NCI-H2081 treated with DMSO at 0.1 percent for 48 hours (cell line): Measurements from ENCODE around the gene SYT8.

Experiments used
- DNase-seq: peaks from one replicate; lab custom pipeline; 2025; lab: John Stamatoyannopoulos, UW

Gene SYT8

DNA sequence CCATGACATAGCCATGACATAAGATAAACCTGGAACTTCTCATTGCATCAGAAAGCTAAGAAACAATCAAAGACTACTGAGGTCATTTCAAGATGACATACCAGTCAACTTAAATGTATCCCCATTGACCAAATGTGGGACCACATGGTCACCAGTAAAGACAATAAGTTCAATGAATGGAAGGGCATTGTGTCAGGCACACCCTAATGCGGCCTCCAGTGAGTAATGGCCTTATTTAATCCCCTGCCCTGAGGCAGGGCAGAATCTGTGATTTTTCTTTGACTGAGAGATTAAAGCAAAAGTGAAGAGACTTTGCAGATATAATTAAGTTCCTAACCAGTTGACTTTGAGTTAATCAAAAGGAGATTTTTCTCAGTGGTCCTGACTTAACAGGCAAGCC is 17.3 kb upstream of the SYT8 start:
- no peak for DNase-seq

DNA sequence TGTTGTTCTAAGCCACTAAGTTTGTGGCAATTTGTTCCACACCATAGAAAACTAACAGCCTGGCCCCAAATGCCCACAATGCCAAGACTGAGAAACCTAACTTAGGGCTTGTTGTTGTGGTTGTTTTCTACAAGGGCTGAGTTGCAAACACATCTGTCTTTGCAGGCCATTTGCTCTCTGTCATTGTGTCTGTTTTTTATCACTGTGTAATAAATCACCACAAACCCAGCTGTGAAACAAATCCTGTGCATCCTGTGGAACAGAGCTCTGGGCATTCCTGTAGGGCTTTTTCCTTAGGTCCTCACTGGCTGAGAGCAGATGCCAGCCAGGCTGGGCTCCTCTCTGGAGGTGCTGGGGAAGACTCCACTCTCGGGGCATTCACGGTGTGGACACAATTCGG is 15.7 kb upstream of the SYT8 start:
- DNase-seq: no peak

DNA sequence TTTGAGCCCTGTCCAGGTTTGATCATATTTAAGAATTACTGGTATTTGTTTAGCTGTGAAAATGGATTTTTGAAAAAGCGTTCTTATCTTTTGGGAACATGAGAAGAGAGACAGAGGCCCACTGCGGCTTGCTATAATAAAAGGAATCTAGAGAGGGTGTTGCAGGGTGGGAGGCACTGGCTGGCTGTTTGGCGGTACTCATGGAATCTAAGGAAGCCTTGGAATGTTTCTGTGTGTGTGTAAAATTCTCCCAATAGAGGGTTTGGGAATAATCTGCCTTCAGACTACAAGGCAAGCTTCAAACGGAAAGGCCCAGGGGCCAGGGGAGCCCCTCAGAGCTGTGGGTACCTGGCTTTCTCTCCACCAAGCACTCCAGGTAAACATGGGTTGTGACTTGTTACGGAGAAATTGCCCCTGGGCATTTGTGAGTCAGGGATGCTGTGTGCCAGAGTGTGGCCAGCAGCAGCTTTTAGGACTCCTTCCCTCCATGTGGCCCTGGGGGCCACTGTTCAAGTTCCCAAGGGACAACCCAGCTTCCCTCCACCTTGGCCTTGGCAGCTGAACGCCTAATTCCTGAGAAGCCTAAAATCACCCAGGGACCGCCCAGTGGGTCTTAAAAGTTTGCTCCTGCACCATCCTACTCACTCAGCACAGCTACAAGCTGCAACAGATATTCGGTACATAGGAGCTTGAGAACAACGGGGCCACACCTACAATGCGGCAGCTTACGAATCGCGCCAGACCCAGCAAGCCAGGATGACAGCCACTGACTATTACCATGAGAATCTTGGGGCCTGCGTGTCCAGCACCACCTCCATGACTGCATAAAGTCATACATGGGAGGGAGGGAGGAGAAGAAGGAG is 14.1 kb upstream of the SYT8 start:
- DNase-seq: no peak

DNA sequence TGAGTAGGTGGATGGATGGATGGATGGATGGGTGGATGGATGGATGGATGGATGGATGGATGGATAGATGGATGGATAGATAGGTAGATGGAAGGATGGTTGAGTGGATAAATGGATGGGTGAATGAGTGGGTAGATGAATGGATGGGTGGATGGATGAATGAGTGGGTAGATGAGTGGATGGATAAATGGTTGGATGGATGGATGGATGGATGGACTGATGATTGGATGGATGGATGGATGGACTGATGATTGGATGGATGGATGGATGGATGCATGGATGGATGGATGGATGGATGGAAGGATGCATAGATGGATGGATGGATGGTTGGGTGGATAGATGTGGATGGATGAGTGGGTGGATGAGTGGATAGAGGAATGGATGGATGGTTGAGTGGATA is 13.2 kb upstream of the SYT8 start:
- no peak for DNase-seq

DNA sequence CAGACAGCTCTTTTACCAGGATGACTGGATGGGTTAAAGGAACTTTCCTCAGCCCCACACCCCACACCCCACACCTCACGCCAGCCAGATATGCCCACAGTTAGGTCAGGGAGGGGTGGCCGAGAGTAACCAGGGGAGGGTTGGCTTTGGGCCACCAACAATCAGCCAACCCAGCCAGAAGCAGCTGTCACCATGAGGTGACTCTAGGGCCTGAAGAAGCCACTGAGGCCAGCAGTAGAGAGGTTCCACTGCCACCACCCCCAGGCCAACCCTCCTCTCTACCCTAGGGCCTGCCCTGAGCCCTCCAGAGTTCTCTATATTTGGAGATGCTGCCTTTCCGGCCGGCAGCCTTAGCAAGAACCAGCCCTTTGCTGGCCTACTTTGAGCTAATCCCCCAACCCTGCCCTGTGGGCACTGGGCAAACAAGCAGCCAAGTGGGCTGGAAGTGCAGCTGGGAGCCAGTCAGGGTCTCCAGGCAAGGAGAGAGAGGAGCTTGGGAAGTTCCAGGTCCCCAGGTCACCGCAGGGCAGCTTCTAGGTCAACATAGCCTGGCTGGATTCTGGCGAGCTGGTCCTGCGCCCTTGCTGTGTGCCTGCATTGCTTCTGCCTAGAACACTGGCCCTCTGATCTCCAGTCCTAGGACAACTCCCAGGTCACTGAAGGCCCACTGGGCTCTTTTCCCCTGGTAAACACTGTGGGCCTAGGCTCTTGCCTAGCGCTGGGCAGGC is 12.0 kb upstream of the SYT8 start:
- no peak for DNase-seq

DNA sequence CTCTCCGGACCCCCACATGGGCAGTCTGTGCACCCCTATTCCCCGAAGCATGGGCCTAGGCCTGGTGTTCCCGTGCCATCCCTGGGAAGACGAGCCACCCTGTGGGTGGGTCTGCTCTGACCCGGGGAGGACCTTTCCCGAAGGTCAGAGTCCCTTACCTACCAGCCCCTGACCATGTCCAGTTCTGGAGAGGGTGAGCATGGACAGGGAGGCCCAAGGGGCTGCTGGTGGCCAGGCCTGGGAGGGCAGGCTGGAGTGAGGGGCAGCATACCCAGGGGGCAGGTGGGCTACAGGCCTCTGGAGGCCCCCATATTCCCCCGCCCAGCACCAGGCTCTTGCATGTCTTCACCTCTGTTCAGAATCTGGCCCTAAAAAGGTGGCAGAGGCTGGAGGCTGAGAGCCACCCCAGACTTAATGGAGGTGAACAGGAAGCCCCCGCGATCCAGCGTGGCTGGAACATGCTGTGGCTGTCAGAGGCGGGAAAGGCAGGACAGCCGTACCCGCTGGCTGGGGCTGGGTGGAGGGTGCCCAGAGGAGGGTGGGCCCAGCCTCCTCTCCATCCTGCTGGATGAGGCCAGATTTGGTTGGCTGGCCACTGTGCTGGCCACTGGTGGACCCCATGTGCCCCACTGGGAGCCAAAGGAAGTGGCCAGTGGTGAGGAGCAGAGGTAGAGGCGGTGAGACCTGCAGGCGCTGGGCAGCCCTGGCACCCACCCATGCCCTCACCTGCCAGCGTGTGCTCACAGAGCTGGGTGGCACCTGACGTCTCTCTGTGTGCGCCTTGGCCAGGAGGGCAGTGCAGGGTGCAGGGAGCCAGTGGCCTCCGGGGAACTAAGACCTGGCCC is 11.2 kb upstream of the SYT8 start:
- no peak for DNase-seq

DNA sequence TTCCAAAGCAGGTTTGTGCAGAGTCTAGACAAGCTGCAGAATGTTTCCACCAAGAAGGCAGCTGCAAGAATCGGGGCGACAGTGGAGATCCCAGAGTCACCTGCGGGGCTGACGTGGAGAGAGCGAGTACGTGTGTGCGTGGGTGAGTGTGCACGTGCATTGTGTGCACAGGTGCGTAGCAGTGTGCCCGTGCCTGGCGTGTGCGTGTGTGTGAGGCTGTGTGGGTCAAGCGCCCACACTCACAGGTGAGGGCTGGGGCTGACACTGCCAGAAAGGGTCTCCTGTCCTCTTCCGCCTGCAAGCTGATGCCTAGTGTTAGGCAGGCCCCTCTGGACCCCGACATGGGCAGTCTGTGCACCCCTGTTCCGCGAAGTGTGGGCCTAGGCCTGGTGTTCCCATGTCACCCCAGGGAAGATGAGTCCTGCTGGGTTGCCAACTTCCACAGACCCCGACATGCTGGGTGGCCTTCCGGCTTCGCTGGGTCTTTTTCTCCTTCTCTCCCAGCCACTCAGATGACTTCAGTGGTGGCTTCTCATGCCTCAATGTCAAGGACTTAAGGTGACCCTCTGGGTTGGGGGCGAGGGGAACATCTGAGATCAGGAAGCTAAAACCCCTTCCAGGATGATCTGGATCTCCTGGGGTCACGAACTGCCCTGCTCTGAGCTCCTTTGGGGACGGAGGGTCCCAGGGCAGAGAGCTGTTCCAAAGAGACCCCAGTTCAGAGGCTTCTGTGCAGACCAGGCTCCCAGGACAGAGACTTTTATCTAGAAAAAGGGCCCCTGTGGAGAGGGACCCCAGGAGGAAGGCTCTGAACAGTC is 10.4 kb upstream of the SYT8 start:
- no peak for DNase-seq

DNA sequence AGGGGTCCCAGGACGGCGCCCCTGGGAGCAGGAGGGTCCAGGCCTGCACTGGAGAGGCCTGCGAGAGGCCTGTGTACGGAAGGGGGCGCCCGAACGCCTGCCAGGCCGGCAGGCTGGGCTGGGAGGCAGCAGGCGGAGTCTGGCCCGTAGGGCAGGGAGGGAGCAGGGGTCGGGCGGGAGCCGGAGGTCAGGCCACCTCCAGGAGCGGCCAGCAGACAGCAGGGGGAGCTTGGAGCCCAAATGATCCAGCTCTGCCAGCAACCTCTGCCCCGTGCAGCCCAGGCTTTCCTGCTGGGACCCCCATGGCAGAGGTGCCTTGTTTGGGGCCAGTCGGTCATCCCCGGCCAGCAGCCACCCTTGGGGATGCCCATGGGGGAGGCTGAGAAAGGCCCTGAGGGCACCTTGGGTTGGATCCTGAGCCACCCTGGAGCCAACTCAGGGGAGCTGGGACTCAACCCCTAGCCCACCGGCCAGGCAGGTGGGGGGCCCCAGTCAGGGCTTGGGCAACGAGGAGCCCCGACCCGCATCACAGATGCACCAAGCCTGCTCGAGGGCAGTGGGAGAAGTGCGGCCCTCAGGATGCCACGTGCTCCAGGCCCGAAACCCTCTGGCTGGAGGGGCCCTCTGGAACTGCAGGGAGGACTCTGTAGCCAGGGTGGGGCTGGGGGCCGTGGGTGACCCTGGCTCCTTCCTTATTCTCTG is 9.6 kb upstream of the SYT8 start:
- no peak for DNase-seq

DNA sequence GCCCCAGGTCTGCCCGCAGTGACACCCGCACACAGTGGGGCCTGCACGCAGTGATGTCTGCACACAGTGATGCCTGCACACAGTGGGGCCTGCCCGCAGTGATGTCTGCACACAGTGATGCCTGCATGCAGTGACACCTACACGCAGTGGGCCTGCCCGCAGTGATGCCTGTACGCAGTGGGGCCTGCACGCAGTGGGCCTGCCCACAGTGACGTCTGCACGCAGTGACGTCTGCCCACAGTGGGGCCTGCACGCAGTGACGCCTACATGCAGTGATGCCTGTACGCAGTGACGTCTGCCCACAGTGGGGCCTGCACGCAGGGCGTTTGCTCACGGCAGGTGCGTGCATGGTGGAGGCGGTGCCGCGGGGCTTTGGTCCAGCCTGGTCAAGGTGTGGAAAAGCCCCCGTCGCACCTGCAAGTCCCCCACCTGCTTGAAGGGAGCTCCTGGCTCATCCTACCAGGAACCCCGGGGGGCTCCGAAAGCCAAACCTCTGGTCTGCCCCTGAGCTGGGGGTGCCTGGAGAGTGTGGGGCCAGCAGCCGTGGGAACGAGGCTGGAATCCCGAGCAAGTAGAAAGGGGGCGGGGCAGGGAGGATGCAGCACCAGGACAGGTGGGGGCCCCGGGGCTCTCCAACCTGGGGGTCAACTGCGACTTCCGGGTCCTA is 8.9 kb upstream of the SYT8 start:
- no peak for DNase-seq

DNA sequence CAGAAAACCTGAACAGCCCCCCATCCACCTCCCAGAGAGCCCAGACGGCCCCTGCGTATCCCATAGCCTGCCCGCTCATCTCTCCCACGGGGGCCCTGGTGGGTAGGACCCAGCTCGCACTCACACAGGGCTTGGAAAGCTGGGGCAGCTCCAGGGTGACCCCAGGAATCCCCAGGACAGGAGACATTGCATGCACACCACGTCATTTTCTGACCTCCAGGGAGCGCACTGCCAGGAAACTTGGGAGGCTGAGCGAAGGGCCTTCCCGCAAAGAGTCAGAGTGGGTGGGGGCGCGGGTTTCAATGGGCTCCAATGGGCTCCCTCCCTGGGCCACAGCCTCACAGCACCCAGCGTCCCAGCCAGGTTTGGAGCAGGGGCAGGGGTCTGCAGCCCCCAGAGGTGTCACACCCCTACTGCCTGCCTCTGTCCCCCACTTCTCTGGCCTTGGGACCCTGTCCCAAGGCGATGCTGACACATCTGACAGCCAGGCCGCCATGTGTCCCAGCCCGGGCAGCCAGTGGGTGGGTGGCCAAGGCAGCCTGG is 8.2 kb upstream of the SYT8 start:
- no peak for DNase-seq

DNA sequence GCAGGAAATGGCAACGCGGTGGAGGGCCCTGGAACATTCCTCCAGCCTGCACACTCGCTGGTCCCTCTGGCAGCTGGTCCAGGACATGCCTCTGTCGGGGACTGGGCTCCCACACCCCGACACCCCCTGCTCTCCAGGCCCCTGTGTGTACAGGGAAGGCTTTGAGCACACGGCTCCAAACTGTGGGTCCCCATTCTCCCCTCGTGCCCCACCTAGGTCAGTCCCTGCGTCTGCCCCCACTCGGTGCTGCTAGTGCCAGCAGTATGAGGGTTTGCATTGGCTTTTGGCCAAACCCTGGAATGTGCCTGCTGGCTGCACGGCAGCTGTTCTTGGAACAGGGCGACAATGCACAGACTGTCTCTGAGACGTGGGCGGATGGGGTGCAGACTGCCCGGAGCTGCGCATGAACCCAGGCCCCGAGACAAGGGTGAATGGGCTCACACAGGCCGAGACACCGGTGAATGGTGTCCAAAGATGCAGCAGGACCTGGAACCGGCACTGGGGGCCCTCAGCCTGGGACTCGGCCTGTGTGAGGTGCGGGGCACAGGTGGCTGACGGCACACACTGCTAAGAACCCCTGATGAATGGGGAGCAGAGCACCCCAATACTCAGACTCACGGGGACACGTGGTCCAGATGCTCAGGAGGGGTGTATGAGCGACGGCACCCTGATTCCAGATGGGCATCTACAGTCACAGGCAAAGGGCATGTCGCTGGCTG is 7.5 kb upstream of the SYT8 start:
- DNase-seq: no peak

DNA sequence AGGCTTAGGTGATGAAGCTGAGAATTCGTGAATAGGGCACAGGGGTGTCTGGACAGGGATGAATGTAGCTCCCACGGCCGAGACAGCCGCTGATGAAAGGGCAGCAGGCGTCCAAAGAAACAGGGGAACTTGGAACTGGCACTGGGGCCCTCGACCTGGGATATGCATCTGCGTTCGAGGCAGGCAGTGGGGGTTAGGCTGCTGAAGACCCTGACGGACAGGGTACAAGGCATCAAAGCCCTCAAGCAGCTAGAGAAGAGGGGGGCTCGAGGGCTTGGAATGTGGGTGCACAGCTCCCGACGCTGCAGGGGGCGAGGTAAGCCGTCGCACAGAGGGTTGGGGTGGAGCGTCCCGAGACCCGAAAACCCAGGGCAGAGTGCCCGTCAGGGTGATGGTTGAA is 6.9 kb upstream of the SYT8 start:
- no peak for DNase-seq

DNA sequence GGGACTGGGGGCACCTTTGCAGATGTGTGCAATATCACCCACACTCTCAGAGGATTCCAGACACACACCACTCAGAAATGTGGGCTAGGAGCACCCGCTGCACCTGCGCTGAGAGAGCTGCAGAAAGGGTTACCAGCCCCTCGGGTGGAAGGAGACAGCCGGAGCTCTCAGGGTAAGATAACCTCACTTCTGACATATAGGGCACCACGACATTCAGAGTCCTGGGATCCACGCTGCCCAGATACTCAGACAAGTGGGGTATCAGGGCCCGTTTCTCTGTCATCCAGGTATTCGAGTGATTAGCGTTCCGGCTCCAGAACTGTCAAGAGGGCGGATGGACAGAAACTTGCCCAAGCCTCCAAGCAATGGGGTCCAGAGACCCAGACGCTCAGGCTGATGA is 6.2 kb upstream of the SYT8 start:
- no peak for DNase-seq

DNA sequence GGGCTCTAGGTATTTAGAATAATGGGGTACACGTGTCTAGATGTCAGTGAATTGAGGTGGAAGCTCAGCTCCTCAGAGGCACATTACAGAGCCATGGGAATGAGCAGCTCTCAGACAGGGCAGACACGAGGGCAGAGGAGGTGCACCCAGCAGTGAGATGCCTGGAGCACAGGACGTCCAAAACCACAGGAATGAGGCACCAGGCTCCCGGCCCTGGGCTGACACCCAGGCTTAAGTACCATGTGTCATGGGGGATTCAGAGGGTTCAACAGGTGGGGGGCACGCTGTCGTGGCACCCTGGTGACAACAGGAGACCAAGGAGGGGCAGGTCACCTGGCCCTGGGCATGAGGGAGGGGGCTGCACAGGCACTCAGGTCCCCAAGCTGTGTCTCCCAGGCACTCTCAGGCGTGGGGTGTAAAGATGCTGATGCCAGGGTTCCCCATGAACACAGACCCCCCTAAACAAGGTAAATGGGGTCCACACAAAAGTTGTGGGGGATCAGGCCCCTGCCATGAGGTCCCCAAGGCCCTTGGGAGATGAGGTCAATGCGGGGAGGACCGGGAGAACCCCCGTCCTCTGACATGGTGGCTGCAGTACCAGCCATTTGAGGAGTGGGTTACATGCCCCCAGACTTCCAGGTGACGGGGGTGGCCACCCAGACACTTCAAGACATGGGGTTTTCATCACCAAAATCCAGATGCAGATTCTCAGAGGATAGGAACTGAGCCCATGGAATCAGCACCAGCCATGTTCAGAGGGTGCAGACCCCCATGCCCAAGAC is 5.6 kb upstream of the SYT8 start:
- DNase-seq: no peak

DNA sequence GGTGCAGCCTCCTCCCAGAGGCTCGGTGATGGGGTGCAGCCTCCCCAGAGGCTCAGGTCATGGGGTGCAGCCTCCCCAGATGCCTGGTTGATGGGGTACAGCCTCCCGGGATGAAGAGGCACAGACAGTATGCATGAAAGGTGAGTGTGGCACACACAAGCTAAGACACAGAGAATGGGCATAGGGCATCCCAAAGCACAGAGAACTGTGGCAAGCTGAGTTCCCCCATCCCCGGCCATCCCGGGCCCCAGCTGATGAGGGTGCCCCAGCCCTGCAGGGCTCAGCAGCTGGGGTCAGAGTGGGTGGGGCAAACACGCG is 4.8 kb upstream of the SYT8 start:
- no peak for DNase-seq

DNA sequence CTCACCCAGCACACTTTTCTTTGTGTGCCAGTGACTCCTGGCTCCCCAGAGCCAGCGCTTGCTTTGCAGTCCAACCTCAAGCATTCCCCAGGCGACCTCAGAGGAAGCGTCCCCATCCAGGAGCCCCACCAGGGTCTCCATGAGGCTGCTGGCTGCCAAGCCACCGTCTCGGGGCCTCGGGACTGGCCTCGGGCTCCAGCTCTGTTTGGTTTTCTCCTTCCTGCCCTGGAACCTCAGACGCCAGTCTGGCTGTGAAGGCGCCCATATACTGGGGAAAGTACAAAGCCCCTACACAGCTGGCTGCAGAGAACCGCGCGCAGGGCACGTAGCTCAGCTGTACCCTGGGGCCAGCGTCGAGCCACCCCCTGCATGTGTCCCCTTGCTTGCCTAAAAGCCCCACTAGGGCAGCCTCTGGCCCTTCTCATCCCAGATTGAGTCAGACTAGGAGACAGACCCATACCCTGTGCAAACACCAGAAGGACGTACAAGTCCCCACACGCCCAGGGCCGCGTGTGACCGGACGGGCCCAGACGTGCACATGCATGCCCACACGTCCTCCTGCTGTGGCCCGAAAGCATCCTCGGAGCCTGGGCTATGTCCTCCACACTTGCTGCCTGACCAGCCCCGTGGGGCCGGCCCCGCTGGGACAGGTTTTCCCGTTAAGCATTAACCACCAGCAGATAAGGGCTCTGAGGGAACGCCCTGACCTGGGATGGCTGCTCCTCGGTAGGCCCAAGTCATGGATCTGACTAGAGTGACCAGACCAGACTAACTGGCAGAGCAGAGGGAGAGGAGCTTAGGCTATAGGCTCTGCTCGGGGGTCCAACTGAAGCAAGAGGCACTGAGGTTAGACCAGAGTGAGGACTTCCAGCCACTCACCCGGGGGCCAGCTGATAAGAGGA is 4.2 kb upstream of the SYT8 start:
- no peak for DNase-seq

DNA sequence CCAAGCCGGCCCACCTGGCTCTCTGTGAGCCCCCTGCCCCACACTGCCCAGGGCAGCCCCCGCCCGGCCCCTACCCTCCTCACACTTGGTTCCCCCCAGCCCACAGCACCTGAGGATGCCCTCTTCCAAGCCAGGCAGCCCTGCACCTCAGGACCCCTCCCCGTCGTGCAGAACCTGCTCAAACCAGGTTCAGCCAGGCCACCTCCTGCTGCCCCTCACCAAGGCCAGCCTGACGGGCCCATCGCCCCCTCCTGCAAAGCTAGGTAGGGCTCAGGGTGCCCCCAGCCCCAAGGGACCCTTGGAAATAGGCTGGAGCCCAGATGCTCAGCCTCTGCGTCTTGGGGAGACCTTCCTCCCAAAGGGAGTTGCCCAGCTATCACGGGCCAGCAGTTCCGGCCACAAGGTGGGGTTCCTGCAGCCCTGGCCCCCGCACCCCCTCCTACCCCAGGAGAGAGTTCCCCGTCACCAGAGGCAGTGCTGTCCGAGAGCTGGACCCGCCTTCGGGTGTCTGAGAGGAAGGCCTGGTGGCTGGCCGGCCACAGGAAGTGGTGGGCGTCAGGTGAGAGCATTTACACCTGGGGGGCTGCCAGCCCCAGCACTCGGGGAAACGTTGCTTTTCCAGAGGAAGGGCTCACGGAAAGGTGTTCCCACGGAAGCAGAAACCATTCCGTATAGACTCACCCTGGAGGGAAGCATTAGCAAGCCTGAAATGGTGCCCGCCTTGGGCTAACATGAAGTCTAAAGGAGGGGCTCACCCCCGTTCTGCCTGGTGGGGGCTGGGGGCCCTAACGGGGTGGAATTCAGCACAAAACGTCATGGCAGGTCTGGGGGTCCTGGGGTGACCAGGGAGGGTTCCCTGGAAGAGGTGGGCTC is 3.2 kb upstream of the SYT8 start:
- DNase-seq: no peak
